WTC11 (cell line): ENCODE measurements around the gene SEMA7A. TPM values are rescaled to one million over a fixed set of nuclear protein-coding genes. Genes with fewer than 3 reads are reported as not detected.

Experiments used
- ATAC-seq: fragments of 200-7000 bp; cut with Tn5 transposase; 2 replicates; pipeline ENCODE4 v1.10.0; 2021; ENCODE audit warnings: mild to moderate bottlenecking, moderate library complexity
- CTCF ChIA-PET: fragments of 300-600 bp; sonication (Branson Sonifier 250); formaldehyde crosslinking; loops from one replicate; lab custom pipeline; 2021; ENCODE audit warnings: antibody characterized with exemption; lab: Charles Lee
- POLR2A ChIA-PET: fragments of 350-600 bp; sonication (Branson Sonifier 250); formaldehyde crosslinking; loops from one replicate; lab custom pipeline; 2021; ENCODE audit warnings: antibody characterized with exemption; lab: Charles Lee
- DNase-seq: peaks from one replicate; pipeline ENCODE4 v3.0.0; 2021; ENCODE audit warnings: low spot score
- H3K27ac Mint-ChIP-seq: 2 replicates; pipeline ENCODE4 v1.8.0; 2021; ENCODE audit warnings: mixed read lengths
- H3K27me3 Mint-ChIP-seq: 2 replicates; pipeline ENCODE4 v1.8.0; 2021; ENCODE audit warnings: low read depth, mild to moderate bottlenecking, moderate library complexity, mixed read lengths
- H3K36me3 Mint-ChIP-seq: 2 replicates; pipeline ENCODE4 v1.8.0; 2021; ENCODE audit warnings: mixed read lengths
- H3K4me1 Mint-ChIP-seq: 2 replicates; pipeline ENCODE4 v1.8.0; 2022; ENCODE audit warnings: mixed read lengths
- H3K4me3 Mint-ChIP-seq: 2 replicates; pipeline ENCODE4 v1.8.0; 2021; ENCODE audit warnings: mild to moderate bottlenecking, moderate library complexity, mixed read lengths
- H3K9me3 Mint-ChIP-seq: 2 replicates; pipeline ENCODE4 v1.8.0; 2021; ENCODE audit warnings: mixed read lengths
- CREB1 ChIP-seq: sonication (generic); formaldehyde crosslinking; IDR thresholded peaks from 2 replicates; pipeline ENCODE4 v1.8.0; 2023; ENCODE audit warnings: mild to moderate bottlenecking, missing genetic modification reagents
- ETV6 ChIP-seq: sonication (generic); formaldehyde crosslinking; IDR thresholded peaks from 2 replicates; pipeline ENCODE4 v1.8.1; 2022; ENCODE audit warnings: mild to moderate bottlenecking, missing genetic modification reagents
- HMGXB4 ChIP-seq: sonication (generic); formaldehyde crosslinking; IDR thresholded peaks from 2 replicates; pipeline ENCODE4 v1.8.1; 2023; ENCODE audit warnings: mild to moderate bottlenecking, moderate library complexity, missing genetic modification reagents
- KAT7 ChIP-seq: sonication (generic); formaldehyde crosslinking; IDR thresholded peaks from 2 replicates; pipeline ENCODE4 v1.8.1; 2023; ENCODE audit warnings: missing genetic modification reagents, mild to moderate bottlenecking, borderline replicate concordance
- MXD4 ChIP-seq: fragments of 250-450 bp; sonication (Bioruptor Pico); IDR thresholded peaks from 2 replicates; pipeline ENCODE4 v1.8.0; 2021; ENCODE audit warnings: mild to moderate bottlenecking, moderate library complexity, borderline replicate concordance
- OVOL2 ChIP-seq: fragments of 250-450 bp; sonication (Bioruptor Pico); IDR thresholded peaks from 2 replicates; pipeline ENCODE4 v1.9.0; 2021; ENCODE audit warnings: mild to moderate bottlenecking, borderline replicate concordance
- SP1 ChIP-seq: sonication (generic); formaldehyde crosslinking; conservative IDR thresholded peaks from 2 replicates; pipeline ENCODE4 v1.8.1; 2022; ENCODE audit warnings: missing genetic modification reagents
- TCF7 ChIP-seq: sonication (generic); formaldehyde crosslinking; IDR thresholded peaks from 2 replicates; pipeline ENCODE4 v1.8.0; 2022; ENCODE audit warnings: mild to moderate bottlenecking, low read depth, missing genetic modification reagents, moderate library complexity
- ZNF317 ChIP-seq: sonication (generic); formaldehyde crosslinking; IDR thresholded peaks from 2 replicates; pipeline ENCODE4 v1.8.1; 2023; ENCODE audit warnings: low read depth, mild to moderate bottlenecking, moderate library complexity, missing genetic modification reagents, borderline replicate concordance
- ZNF416 ChIP-seq: fragments of 250-450 bp; sonication (Bioruptor Pico); IDR thresholded peaks from 2 replicates; pipeline ENCODE4 v1.9.0; 2021; ENCODE audit warnings: mild to moderate bottlenecking, inconsistent platforms
- ZNF423 ChIP-seq: fragments of 250-450 bp; sonication (Bioruptor Pico); IDR thresholded peaks from 2 replicates; pipeline ENCODE4 v2.1.2; 2022; ENCODE audit warnings: mild to moderate bottlenecking, moderate library complexity
- ZSCAN18 ChIP-seq: fragments of 250-450 bp; sonication (Bioruptor Pico); IDR thresholded peaks from 2 replicates; pipeline ENCODE4 v2.1.2; 2022; ENCODE audit warnings: mild to moderate bottlenecking, moderate library complexity
- total RNA-seq: library from RNA; stranded (reverse); gene quantifications from 3 replicates; pipeline ENCODE4 v1.2.3, GENCODE V29; 2021
- TF ChIP-seq, protein P1 (sequence below): sonication (generic); formaldehyde crosslinking; IDR thresholded peaks from 2 replicates; pipeline ENCODE4 v1.8.0; 2022; ENCODE audit warnings: missing genetic modification reagents
- TF ChIP-seq, protein P2 (sequence below): sonication (generic); formaldehyde crosslinking; IDR thresholded peaks from 2 replicates; pipeline ENCODE4 v1.8.1; 2022; ENCODE audit warnings: mild to moderate bottlenecking, missing genetic modification reagents, moderate library complexity, borderline replicate concordance

The SEMA7A gene
- total RNA-seq, 1 experiment from 2014 or later = 17.9 TPM

GRCh38 chr15:74386496-74387140, 47.1 kb downstream of the SEMA7A start:
- no peak for ATAC-seq
- Mint-ChIP-seq H3K36me3 (no peaks in the 10 kb centered on the region), H3K4me3 (no peak overlapping the region), H3K4me1 (peaks cover 16% of the 10 kb centered on the region), H3K9me3 (no peaks in the 10 kb centered on the region), H3K27ac (no peak overlapping the region), H3K27me3 (no peaks in the 10 kb centered on the region)
- TF ChIP-seq ETV6 (CRISPR knock-in tag) (no peak; the same call in 1 of the 2 replicates), TCF7 (CRISPR knock-in tag) (no peak), MXD4 (no peak)
- no peak for DNase-seq
- ChIA-PET POLR2A (no interaction called here), CTCF (interaction anchor here (1.1 to 4.2 kb wide), 6 partner anchors 12 to 245 kb away, joined by 3 to 38 read pairs (median 4); no protein-coding TSS in a partner anchor)

- Mint-ChIP-seq H3K27ac (no peak overlapping the region), H3K27me3 (no peaks in the 10 kb centered on the region), H3K36me3 (no peaks in the 10 kb centered on the region)
- POLR2A ChIA-PET = interaction anchor here (1.2 to 1.7 kb wide), 2 partner anchors 49 to 147 kb away, joined by 3 to 7 read pairs; partner anchors contain the start of gene SEMA7A
- CTCF ChIA-PET = interaction anchor here (0.7 to 4.2 kb wide), 10 partner anchors 9 to 413 kb away, joined by 3 to 38 read pairs (median 4); no protein-coding TSS in a partner anchor
- no peak for TF ChIP-seq ZNF423 (CRISPR knock-in tag)
- TF ChIP-seq, protein P1, sequence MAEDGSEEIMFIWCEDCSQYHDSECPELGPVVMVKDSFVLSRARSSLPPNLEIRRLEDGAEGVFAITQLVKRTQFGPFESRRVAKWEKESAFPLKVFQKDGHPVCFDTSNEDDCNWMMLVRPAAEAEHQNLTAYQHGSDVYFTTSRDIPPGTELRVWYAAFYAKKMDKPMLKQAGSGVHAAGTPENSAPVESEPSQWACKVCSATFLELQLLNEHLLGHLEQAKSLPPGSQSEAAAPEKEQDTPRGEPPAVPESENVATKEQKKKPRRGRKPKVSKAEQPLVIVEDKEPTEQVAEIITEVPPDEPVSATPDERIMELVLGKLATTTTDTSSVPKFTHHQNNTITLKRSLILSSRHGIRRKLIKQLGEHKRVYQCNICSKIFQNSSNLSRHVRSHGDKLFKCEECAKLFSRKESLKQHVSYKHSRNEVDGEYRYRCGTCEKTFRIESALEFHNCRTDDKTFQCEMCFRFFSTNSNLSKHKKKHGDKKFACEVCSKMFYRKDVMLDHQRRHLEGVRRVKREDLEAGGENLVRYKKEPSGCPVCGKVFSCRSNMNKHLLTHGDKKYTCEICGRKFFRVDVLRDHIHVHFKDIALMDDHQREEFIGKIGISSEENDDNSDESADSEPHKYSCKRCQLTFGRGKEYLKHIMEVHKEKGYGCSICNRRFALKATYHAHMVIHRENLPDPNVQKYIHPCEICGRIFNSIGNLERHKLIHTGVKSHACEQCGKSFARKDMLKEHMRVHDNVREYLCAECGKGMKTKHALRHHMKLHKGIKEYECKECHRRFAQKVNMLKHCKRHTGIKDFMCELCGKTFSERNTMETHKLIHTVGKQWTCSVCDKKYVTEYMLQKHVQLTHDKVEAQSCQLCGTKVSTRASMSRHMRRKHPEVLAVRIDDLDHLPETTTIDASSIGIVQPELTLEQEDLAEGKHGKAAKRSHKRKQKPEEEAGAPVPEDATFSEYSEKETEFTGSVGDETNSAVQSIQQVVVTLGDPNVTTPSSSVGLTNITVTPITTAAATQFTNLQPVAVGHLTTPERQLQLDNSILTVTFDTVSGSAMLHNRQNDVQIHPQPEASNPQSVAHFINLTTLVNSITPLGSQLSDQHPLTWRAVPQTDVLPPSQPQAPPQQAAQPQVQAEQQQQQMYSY (CRISPR knock-in tag) = no peak
- no peak for TF ChIP-seq SP1
- TF ChIP-seq ZSCAN18 = no peak
- no peak for TF ChIP-seq KAT7 (CRISPR knock-in tag)
- no peak for TF ChIP-seq TCF7 (CRISPR knock-in tag)
- TF ChIP-seq ZNF317 (CRISPR knock-in tag) = no peak
- TF ChIP-seq, all 79 proteins: peak for 0
- Mint-ChIP-seq H3K4me1 (peaks cover 16% of the 10 kb centered on the region), H3K9me3 (no peaks in the 10 kb centered on the region), H3K4me3 (no peak overlapping the region)
- DNase-seq = no peak
- ATAC-seq = no peak
Observed at GRCh38 chr15:74385733-74386132, 48.0 kb downstream of the SEMA7A start.

DNA sequence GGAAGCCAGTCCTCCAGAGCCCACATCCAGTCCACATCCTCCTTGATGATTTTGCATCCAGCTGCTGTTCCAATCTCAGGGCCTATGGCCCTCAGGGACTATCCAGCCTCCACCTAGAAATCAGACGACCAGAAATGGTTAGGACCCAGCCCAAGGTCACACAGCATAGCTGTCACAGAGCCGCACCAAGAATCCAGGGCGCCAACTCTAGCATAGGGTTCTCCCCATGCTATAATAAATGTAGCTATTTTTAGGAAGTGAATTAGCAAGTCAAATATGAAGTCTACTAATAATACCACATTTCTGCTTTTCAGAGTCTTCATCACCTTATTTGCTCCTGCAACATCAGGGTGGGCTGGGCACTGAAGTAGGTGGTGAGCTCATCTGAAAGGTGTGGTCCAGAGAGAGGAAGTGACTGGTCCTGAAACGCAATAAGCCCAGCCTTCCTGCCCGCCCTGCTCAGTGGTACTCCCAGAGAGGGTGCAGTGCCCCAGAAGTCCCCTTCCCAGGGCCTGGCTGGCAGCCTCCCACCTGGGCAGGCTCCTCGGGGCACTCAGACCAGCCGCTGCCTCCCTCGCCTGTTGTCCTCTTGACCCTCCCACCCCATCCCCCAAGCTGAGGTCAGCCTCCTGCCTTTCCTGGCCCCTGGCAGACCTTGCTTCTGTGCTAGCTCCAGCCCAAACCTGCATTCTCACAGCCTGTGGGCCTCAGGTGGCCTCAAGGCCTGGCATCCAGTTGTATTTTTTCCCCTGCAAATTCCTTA, 48.7 kb downstream of the SEMA7A start:
- Mint-ChIP-seq H3K4me1 (peaks cover 13% of the 10 kb centered on the region), H3K4me3 (no peak overlapping the region), H3K36me3 (no peaks in the 10 kb centered on the region), H3K9me3 (no peaks in the 10 kb centered on the region), H3K27ac (no peak overlapping the region), H3K27me3 (no peaks in the 10 kb centered on the region)
- POLR2A ChIA-PET = interaction anchor here (1.2 to 1.7 kb wide), 2 partner anchors 49 to 148 kb away, joined by 3 to 7 read pairs; partner anchors contain the start of gene SEMA7A
- DNase-seq (no peak), ATAC-seq (no peak)
- CTCF ChIA-PET = interaction anchor here (0.7 to 4.2 kb wide), 13 partner anchors 9 to 412 kb away, joined by 3 to 38 read pairs (median 4); no protein-coding TSS in a partner anchor
- TF ChIP-seq, protein P2, sequence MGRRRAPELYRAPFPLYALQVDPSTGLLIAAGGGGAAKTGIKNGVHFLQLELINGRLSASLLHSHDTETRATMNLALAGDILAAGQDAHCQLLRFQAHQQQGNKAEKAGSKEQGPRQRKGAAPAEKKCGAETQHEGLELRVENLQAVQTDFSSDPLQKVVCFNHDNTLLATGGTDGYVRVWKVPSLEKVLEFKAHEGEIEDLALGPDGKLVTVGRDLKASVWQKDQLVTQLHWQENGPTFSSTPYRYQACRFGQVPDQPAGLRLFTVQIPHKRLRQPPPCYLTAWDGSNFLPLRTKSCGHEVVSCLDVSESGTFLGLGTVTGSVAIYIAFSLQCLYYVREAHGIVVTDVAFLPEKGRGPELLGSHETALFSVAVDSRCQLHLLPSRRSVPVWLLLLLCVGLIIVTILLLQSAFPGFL (CRISPR knock-in tag) = no peak
- TF ChIP-seq HMGXB4 (CRISPR knock-in tag) (no peak), KAT7 (CRISPR knock-in tag) (no peak), OVOL2 (CRISPR knock-in tag) (no peak), ZNF317 (CRISPR knock-in tag) (no peak), ZNF416 (CRISPR knock-in tag) (no peak), CREB1 (CRISPR knock-in tag) (no peak)
